Prostate gland (tissue), 2 donors: ENCODE results near the gene CEMIP.

ENCODE experiments used
- POLR2A ChIP-seq: fragments of 450-650 bp; IDR thresholded peaks from one replicate; pipeline ENCODE4 v1.6.1; 2016; ENCODE audit warnings: antibody characterized with exemption, mild to moderate bottlenecking
- POLR2AphosphoS5 ChIP-seq: sonication (generic); formaldehyde crosslinking; IDR thresholded peaks from one replicate; pipeline ENCODE4 v1.6.1; 2017; ENCODE audit warnings: antibody characterized with exemption
- TF ChIP-seq, protein P1 (sequence below), 4 experiments: fragments of 200-600 bp in 2 of 4; fragments of 450-650 bp in 2 of 4; sonication (generic) in 2 of 4; IDR thresholded peaks; 1 replicate in 3 of 4; 2 replicates in 1 of 4; pipeline ENCODE4 v1.5.1; 2016 to 2019; ENCODE audit warnings: antibody characterized with exemption in 4 of 4, mild to moderate bottlenecking in 2 of 4, moderate library complexity in 2 of 4

DNA sequence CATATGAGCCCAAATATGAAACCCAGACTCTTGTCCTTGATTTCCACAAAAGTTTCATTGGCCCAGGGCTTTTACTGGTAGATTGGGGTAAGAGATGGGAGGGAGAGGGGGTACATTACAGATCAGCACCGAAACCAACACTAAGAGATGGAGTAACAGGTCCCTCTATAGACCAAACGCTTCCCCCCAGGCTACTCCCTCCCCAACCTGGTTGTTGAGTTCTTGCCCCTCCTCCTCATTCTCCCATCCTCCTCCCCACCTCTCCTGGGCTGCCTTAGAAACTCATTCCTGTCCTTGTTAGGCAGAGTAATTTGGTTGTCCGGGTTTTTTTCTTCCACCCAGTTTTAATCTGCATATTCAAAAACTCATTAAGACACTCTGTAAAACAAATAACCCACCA lies 136.3 kb downstream of the CEMIP start:
- TF ChIP-seq POLR2A (no peak), POLR2AphosphoS5 (no peak)
- TF ChIP-seq, protein P1, sequence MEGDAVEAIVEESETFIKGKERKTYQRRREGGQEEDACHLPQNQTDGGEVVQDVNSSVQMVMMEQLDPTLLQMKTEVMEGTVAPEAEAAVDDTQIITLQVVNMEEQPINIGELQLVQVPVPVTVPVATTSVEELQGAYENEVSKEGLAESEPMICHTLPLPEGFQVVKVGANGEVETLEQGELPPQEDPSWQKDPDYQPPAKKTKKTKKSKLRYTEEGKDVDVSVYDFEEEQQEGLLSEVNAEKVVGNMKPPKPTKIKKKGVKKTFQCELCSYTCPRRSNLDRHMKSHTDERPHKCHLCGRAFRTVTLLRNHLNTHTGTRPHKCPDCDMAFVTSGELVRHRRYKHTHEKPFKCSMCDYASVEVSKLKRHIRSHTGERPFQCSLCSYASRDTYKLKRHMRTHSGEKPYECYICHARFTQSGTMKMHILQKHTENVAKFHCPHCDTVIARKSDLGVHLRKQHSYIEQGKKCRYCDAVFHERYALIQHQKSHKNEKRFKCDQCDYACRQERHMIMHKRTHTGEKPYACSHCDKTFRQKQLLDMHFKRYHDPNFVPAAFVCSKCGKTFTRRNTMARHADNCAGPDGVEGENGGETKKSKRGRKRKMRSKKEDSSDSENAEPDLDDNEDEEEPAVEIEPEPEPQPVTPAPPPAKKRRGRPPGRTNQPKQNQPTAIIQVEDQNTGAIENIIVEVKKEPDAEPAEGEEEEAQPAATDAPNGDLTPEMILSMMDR (IDR thresholded peaks at IDR 0.05): no peak
